Stimulated activated CD4-positive, alpha-beta T cell treated with anti-CD3 and anti-CD28 coated beads, Interleukin-2, amount 100 ng/mL, for 48 hours (primary cell): ENCODE results near the gene SYCE3.
"Not testable (repeated sequence)": the region's sequence is repeated elsewhere in the genome, so short reads cannot be mapped to it uniquely, and the experiment has no call there.

Experiments used
- DNase-seq, 2 donors: peaks; one replicate each; pipeline ENCODE4 v3.0.0-alpha.2; 2020

The SYCE3 gene

GRCh38 chr22:50529416-50529896 lies 33.3 kb downstream of the SYCE3 start:
- no peak for DNase-seq

- DNase-seq, result no peak
These were observed 33.9 kb downstream of the SYCE3 start for GRCh38 chr22:50528682-50529415.

- DNase-seq, result no peak
These were observed 34.6 kb downstream of the SYCE3 start for GRCh38 chr22:50527921-50528681.

- peak in 1 of 2 donors; percentile 46 for DNase-seq
These were observed 35.6 kb downstream of the SYCE3 start for GRCh38 chr22:50526834-50527801.

GRCh38 chr22:50526108-50526833 lies 36.4 kb downstream of the SYCE3 start:
- DNase-seq, result peak; percentile 78 to 84

GRCh38 chr22:50525858-50526107 lies 36.9 kb downstream of the SYCE3 start:
- DNase-seq, result no peak

GRCh38 chr22:50525104-50525857 lies 37.4 kb downstream of the SYCE3 start, which contains the start of gene SCO2:
TSS of gene SCO2 (minus strand) at chr22:50525598. CDS start at chr22:50524411, 1,187 bp downstream.
- peak; percentile 97 to 98 for DNase-seq

- no peak for DNase-seq
These were observed 38.0 kb downstream of the SYCE3 start for GRCh38 chr22:50524676-50525103.

- DNase-seq, result no peak
These were observed 38.7 kb downstream of the SYCE3 start for GRCh38 chr22:50523806-50524675.

- DNase-seq, result no peak
These were observed 39.3 kb downstream of the SYCE3 start for GRCh38 chr22:50523458-50523805.

- DNase-seq, result no peak
These were observed 39.8 kb downstream of the SYCE3 start for GRCh38 chr22:50522806-50523438.

- no peak for DNase-seq
These were observed 40.4 kb downstream of the SYCE3 start for GRCh38 chr22:50522208-50522805.

- no peak for DNase-seq
These were observed 41.0 kb downstream of the SYCE3 start for GRCh38 chr22:50521710-50522109.

GRCh38 chr22:50520826-50521453 lies 41.8 kb downstream of the SYCE3 start:
- DNase-seq, result no peak

GRCh38 chr22:50520184-50520583 lies 42.5 kb downstream of the SYCE3 start:
- DNase-seq, result not testable (repeated sequence)

- no peak for DNase-seq
These were observed 43.6 kb downstream of the SYCE3 start for GRCh38 chr22:50519151-50519550.

- DNase-seq, result no peak
These were observed 44.1 kb downstream of the SYCE3 start for GRCh38 chr22:50518606-50519005.

GRCh38 chr22:50517495-50518260 lies 45.0 kb downstream of the SYCE3 start:
- no peak for DNase-seq
